ENCODE results near the gene MYO6. TPM values are rescaled to one million over a fixed set of nuclear protein-coding genes. Genes with fewer than 3 reads are reported as not detected.
"Not testable (repeated sequence)": the region's sequence is repeated elsewhere in the genome, so short reads cannot be mapped to it uniquely, and the experiment has no call there.

The MYO6 gene
- total and polyA plus RNA-seq, 2 experiments from 2014 or later: 10.9 to 24.2 TPM

DNA sequence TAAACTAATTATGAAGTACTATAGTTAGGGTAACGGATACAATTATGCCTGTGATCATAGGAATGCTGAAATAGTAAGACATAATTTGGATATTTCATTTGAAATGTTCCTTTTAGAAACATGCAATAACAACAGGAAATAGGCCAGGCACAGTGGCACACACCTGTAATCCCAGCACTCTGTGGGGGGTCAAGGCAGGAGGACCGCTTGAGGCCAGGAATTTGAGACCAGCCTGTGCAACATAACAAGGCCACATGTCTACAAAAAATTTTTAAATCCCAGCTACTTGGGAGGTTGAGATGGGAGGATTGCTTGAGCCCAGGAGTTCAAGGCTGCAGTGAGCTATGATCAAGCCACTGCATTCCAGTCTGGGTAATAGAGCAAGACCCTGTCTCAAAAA lies 25.7 kb upstream of the MYO6 start:
- no peak overlapping the region for H3K4me2 ChIP-seq (ENCODE audit: unreplicated experiment)
- DNase-seq: no peak
- no peak overlapping the region for H3K27ac ChIP-seq

GRCh38 chr6:75727206-75727605 lies 21.8 kb upstream of the MYO6 start:
- Histone ChIP-seq H3K9me2 (ENCODE audit: insufficient read depth) (no peaks in the 10 kb centered on the region), H4K20me1 (ENCODE audit: insufficient read depth) (no peaks in the 10 kb centered on the region), H2AFZ (no peak overlapping the region), H3K27ac (no peak overlapping the region), H3K4me2 (ENCODE audit: unreplicated experiment) (no peak overlapping the region), H3K27me3 (replicated peaks; ENCODE audit: insufficient read depth) (no peaks in the 10 kb centered on the region), H3K4me3 (no peak overlapping the region), H3K79me2 (ENCODE audit: insufficient read depth) (no peaks in the 10 kb centered on the region), H3K4me1 (ENCODE audit: insufficient read depth) (no peaks in the 10 kb centered on the region), H3K36me3 (ENCODE audit: low read depth) (no peaks in the 10 kb centered on the region), H3K9ac (no peak overlapping the region), H3F3A (ENCODE audit: insufficient read depth) (no peaks in the 10 kb centered on the region), H3K9me3 (ENCODE audit: low read depth) (no peaks in the 10 kb centered on the region)
- WGBS, 2 experiments (ENCODE audit: low coverage in 1 of 2, low lambda C conversion rate in 2 of 2, missing lambda C conversion rate in 2 of 2): 25 to 36% methylated on average over 2 of the region's 2 CpGs
- DNase-seq: no peak
- in situ Hi-C loops (cut with MboI): no loop called here
- TF ChIP-seq EZH2phosphoT487 (IDR thresholded peaks at IDR 0.05; ENCODE audit: insufficient read depth, low read depth) (no peak), EZH2 (IDR thresholded peaks at IDR 0.05; ENCODE audit: insufficient read depth, poor library complexity, severe bottlenecking) (no peak)

More for the DNA sequence above, 25.7 kb upstream of the MYO6 start:
- TF ChIP-seq EZH2phosphoT487 (IDR thresholded peaks at IDR 0.05; ENCODE audit: insufficient read depth, low read depth): no peak
- TF ChIP-seq EZH2 (IDR thresholded peaks at IDR 0.05; ENCODE audit: insufficient read depth, poor library complexity, severe bottlenecking): no peak
- H3K27me3 ChIP-seq (replicated peaks; ENCODE audit: insufficient read depth): no peaks in the 10 kb centered on the region
- in situ Hi-C loops (cut with MboI): no loop called here
- no peak overlapping the region for H3K9ac ChIP-seq
- H3K9me3 ChIP-seq (ENCODE audit: low read depth): no peaks in the 10 kb centered on the region
- WGBS, 2 experiments (ENCODE audit: low coverage in 1 of 2, low lambda C conversion rate in 2 of 2, missing lambda C conversion rate in 2 of 2): 96 to 97% methylated on average over 2 of the region's 2 CpGs
- H3K79me2 ChIP-seq (ENCODE audit: insufficient read depth): no peaks in the 10 kb centered on the region
- no peaks in the 10 kb centered on the region for H3K4me1 ChIP-seq (ENCODE audit: insufficient read depth)
- peaks cover 4% of the 10 kb centered on the region; the same call in 1 of the 2 replicates for H3F3A ChIP-seq (ENCODE audit: insufficient read depth)
- H2AFZ ChIP-seq: no peak overlapping the region
- H3K9me2 ChIP-seq (ENCODE audit: insufficient read depth): no peaks in the 10 kb centered on the region
- no peaks in the 10 kb centered on the region for H3K36me3 ChIP-seq (ENCODE audit: low read depth)
- no peaks in the 10 kb centered on the region for H4K20me1 ChIP-seq (ENCODE audit: insufficient read depth)
- no peak overlapping the region for H3K4me3 ChIP-seq

DNA sequence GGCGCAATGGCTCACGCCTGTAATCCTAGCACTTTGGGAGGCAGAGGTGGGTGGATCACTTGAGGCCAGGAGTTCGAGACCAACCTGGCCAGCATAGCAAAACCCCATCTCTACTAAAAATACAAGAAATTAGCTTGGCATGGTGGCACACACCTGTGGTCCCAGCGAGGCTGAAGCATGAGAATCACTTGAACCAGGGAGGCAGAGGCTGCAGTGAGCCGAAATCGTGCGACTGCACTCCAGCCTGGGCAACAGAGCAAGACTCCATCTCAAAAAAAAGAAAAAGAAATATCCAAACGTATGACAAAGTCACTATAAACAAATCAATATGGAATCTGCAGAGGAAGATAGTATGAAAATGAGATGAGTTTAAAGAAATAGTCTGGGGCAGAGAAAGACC lies 18.0 kb upstream of the MYO6 start:
- DNase-seq; H2AFZ ChIP-seq; H3K9me3 ChIP-seq (ENCODE audit: low read depth); H3K9me2 ChIP-seq (ENCODE audit: insufficient read depth); H3K27me3 ChIP-seq (replicated peaks; ENCODE audit: insufficient read depth); H3K4me3 ChIP-seq; H3K27ac ChIP-seq; H3K4me1 ChIP-seq (ENCODE audit: insufficient read depth); H3F3A ChIP-seq (ENCODE audit: insufficient read depth); in situ Hi-C loops (cut with MboI); H3K79me2 ChIP-seq (ENCODE audit: insufficient read depth); H3K4me2 ChIP-seq (ENCODE audit: unreplicated experiment); H4K20me1 ChIP-seq (ENCODE audit: insufficient read depth); H3K9ac ChIP-seq; H3K36me3 ChIP-seq (ENCODE audit: low read depth): not testable (repeated sequence)
- 76 to 77% methylated on average over 8 of the region's 8 CpGs for WGBS, 2 experiments (ENCODE audit: low coverage in 1 of 2, low lambda C conversion rate in 2 of 2, missing lambda C conversion rate in 2 of 2)

GRCh38 chr6:75735491-75736186 lies 13.4 kb upstream of the MYO6 start:
- Histone ChIP-seq H3F3A (ENCODE audit: insufficient read depth) (no peaks in the 10 kb centered on the region), H3K27me3 (replicated peaks; ENCODE audit: insufficient read depth) (no peaks in the 10 kb centered on the region), H4K20me1 (ENCODE audit: insufficient read depth) (no peaks in the 10 kb centered on the region), H3K4me1 (ENCODE audit: insufficient read depth) (peaks cover 11% of the 10 kb centered on the region), H3K4me3 (no peak overlapping the region), H2AFZ (peak overlapping the region; percentile 43; the same call in 1 of the 2 replicates), H3K9me3 (ENCODE audit: low read depth) (no peaks in the 10 kb centered on the region), H3K9ac (no peak overlapping the region), H3K4me2 (ENCODE audit: unreplicated experiment) (peak overlapping the region; percentile 15), H3K27ac (peak overlapping the region; percentile 54), H3K36me3 (ENCODE audit: low read depth) (no peaks in the 10 kb centered on the region), H3K9me2 (ENCODE audit: insufficient read depth) (no peaks in the 10 kb centered on the region), H3K79me2 (ENCODE audit: insufficient read depth) (no peaks in the 10 kb centered on the region)
- in situ Hi-C loops (cut with MboI): no loop called here
- DNase-seq: peak; percentile 74
- 36 to 48% methylated on average over 1 of the region's 1 CpG for WGBS, 2 experiments (ENCODE audit: low coverage in 1 of 2, low lambda C conversion rate in 2 of 2, missing lambda C conversion rate in 2 of 2)
- no peak for TF ChIP-seq EZH2 (IDR thresholded peaks at IDR 0.05; ENCODE audit: insufficient read depth, poor library complexity, severe bottlenecking)
- no peak for TF ChIP-seq EZH2phosphoT487 (IDR thresholded peaks at IDR 0.05; ENCODE audit: insufficient read depth, low read depth)

- DNase-seq: no peak
- H3K36me3 ChIP-seq (ENCODE audit: low read depth): no peaks in the 10 kb centered on the region
- in situ Hi-C loops (cut with MboI): no loop called here
- no peaks in the 10 kb centered on the region for H3K79me2 ChIP-seq (ENCODE audit: insufficient read depth)
- H3K9me2 ChIP-seq (ENCODE audit: insufficient read depth): no peaks in the 10 kb centered on the region
- H3K4me3 ChIP-seq: no peak overlapping the region
- no peak overlapping the region for H3K27ac ChIP-seq
- H3K9me3 ChIP-seq (ENCODE audit: low read depth): no peaks in the 10 kb centered on the region
- TF ChIP-seq EZH2 (IDR thresholded peaks at IDR 0.05; ENCODE audit: insufficient read depth, poor library complexity, severe bottlenecking) (no peak), EZH2phosphoT487 (IDR thresholded peaks at IDR 0.05; ENCODE audit: insufficient read depth, low read depth) (no peak)
- no peak overlapping the region for H3K9ac ChIP-seq
- no peaks in the 10 kb centered on the region for H3K27me3 ChIP-seq (replicated peaks; ENCODE audit: insufficient read depth)
- H4K20me1 ChIP-seq (ENCODE audit: insufficient read depth): no peaks in the 10 kb centered on the region
- no peak overlapping the region for H2AFZ ChIP-seq
- no peak overlapping the region for H3K4me2 ChIP-seq (ENCODE audit: unreplicated experiment)
- H3K4me1 ChIP-seq (ENCODE audit: insufficient read depth): no peaks in the 10 kb centered on the region
- 82 to 86% methylated on average over 4 of the region's 4 CpGs for WGBS, 2 experiments (ENCODE audit: low coverage in 1 of 2, low lambda C conversion rate in 2 of 2, missing lambda C conversion rate in 2 of 2)
- H3F3A ChIP-seq (ENCODE audit: insufficient read depth): no peaks in the 10 kb centered on the region
Measured at GRCh38 chr6:75743971-75744370, 5.1 kb upstream of the MYO6 start.
